Caco-2 (cell line): ENCODE measurements around the gene DYRK1A. TPM values are rescaled to one million over a fixed set of nuclear protein-coding genes. Genes with fewer than 3 reads are reported as not detected.

ENCODE experiments used
- BruUV-seq: library from RNA; stranded (reverse); fragments of 400-500 nt; replicated peaks from 2 replicates; lab custom pipeline; 2021; lab: Mats Ljungman, UMichigan
- CTCF ChIA-PET: fragments of 300-600 bp; sonication (Branson Sonifier 250); formaldehyde crosslinking; loops from one replicate; lab custom pipeline; 2022; ENCODE audit warnings: antibody characterized with exemption; lab: Charles Lee
- POLR2A ChIA-PET: fragments of 300-600 bp; sonication (Branson Sonifier 250); formaldehyde crosslinking; loops from one replicate; lab custom pipeline; 2022; ENCODE audit warnings: antibody characterized with exemption; lab: Charles Lee
- DNase-seq, 2 experiments: peaks; one replicate each; pipeline versions ENCODE4 v3.0.0 to v3.0.0-alpha.2; 2020 to 2022
- H3K27me3 ChIP-seq: replicated peaks from 2 replicates; pipeline ENCODE4 v1.6.0; 2011; ENCODE audit warnings: low read length; ENCODE audit not compliant: control insufficient read depth, insufficient read depth
- H3K36me3 ChIP-seq: 2 replicates; pipeline ENCODE4 v1.5.1; 2011; ENCODE audit warnings: low read length; ENCODE audit not compliant: control insufficient read depth, insufficient read depth
- H3K4me1 ChIP-seq: fragments of 250-450 bp; sonication (Bioruptor Pico); 2 replicates; pipeline ENCODE4 v1.5.1; 2020; ENCODE audit warnings: mild to moderate bottlenecking
- H3K4me3 ChIP-seq: 2 replicates; pipeline ENCODE4 v1.5.1; 2011; ENCODE audit warnings: low read depth, mild to moderate bottlenecking, control low read depth, low read length
- H3K9me3 ChIP-seq: fragments of 250-450 bp; sonication (Bioruptor Pico); 2 replicates; pipeline ENCODE4 v1.5.1; 2020; ENCODE audit warnings: mild to moderate bottlenecking, moderate library complexity
- H3K27ac Mint-ChIP-seq: one replicate; pipeline ENCODE4 v1.8.0; 2022; ENCODE audit warnings: mixed read lengths; ENCODE audit not compliant: unreplicated experiment
- H3K27me3 Mint-ChIP-seq: one replicate; pipeline ENCODE4 v1.8.0; 2022; ENCODE audit warnings: mixed read lengths; ENCODE audit not compliant: insufficient read depth, unreplicated experiment
- H3K36me3 Mint-ChIP-seq: one replicate; pipeline ENCODE4 v1.8.0; 2022; ENCODE audit warnings: mild to moderate bottlenecking, mixed read lengths; ENCODE audit not compliant: insufficient read depth, unreplicated experiment
- H3K4me1 Mint-ChIP-seq: one replicate; pipeline ENCODE4 v1.8.0; 2022; ENCODE audit warnings: low read depth, mixed read lengths; ENCODE audit not compliant: unreplicated experiment
- H3K4me3 Mint-ChIP-seq: one replicate; pipeline ENCODE4 v1.8.0; 2022; ENCODE audit warnings: mild to moderate bottlenecking, moderate library complexity, mixed read lengths; ENCODE audit not compliant: unreplicated experiment
- H3K9me3 Mint-ChIP-seq: one replicate; pipeline ENCODE4 v1.8.0; 2022; ENCODE audit warnings: mixed read lengths; ENCODE audit not compliant: unreplicated experiment
- CTCF ChIP-seq, 2 experiments: fragments of 200-600 bp in 1 of 2; IDR thresholded peaks; 1 replicate in 1 of 2; 2 replicates in 1 of 2; pipeline versions ENCODE4 v1.5.1 to v1.8.0; 2011 to 2022; ENCODE audit warnings: antibody characterized with exemption in 1 of 2, control low read depth in 1 of 2, inconsistent platforms in 1 of 2, low read depth in 1 of 2, low read length in 1 of 2, mild to moderate bottlenecking in 1 of 2, moderate library complexity in 1 of 2; ENCODE audit not compliant: insufficient read depth in 1 of 2, severe bottlenecking in 1 of 2, unreplicated experiment in 1 of 2
- intact Hi-C: fragments of 100-400 bp; cut with micrococcal nuclease; formaldehyde crosslinking; loops from one replicate; pipeline ENCODE4 v1.10.0; 2022; ENCODE audit not compliant: unreplicated experiment
- total RNA-seq: library from RNA; stranded (reverse); gene quantifications from 2 replicates; pipeline ENCODE4 v1.2.3, GENCODE V29; 2022

DYRK1A gene
- total RNA-seq, 1 experiment from 2014 or later, result 50.9 TPM

GRCh38 chr21:37367336-37367702, 746 bp downstream of the DYRK1A start:
- TF ChIP-seq CTCF (IDR thresholded peaks at IDR 0.05; ENCODE audit: insufficient read depth in 1 of 2, low read depth in 1 of 2, low read length in 1 of 2, severe bottlenecking in 1 of 2, unreplicated experiment in 1 of 2), result no peak
- Mint-ChIP-seq H3K27me3 (no peaks in the 10 kb centered on the region), H3K27ac (peak overlapping the region; percentile 100), H3K4me3 (peak overlapping the region; percentile 99), H3K36me3 (peaks cover 10% of the 10 kb centered on the region), H3K4me1 (peaks cover 18% of the 10 kb centered on the region), H3K9me3 (no peaks in the 10 kb centered on the region)
- no peaks in the 10 kb centered on the region for H3K27me3 ChIP-seq
- peak overlapping the region; percentile 92 for H3K4me3 ChIP-seq
- POLR2A ChIA-PET, result no interaction called here
- no peak for DNase-seq
- intact Hi-C loops, result loop anchor here (5.0 kb wide), 3 partner anchors 90 to 400 kb away; partner anchors contain the start of gene HLCS
- peaks cover 31% of the 10 kb centered on the region for H3K4me1 ChIP-seq
- CTCF ChIA-PET, result no interaction called here
- no peaks in the 10 kb centered on the region for H3K36me3 ChIP-seq
- no peaks in the 10 kb centered on the region for H3K9me3 ChIP-seq
- BruUV-seq, result no TSS peak

- intact Hi-C loops, result loop anchor here (5.0 kb wide), 3 partner anchors 89 to 401 kb away; partner anchors contain the start of gene HLCS
- H3K4me1 ChIP-seq, result peaks cover 31% of the 10 kb centered on the region
- peak overlapping the region; percentile 99 for H3K4me3 Mint-ChIP-seq
- peak overlapping the region; percentile 66 for H3K27ac Mint-ChIP-seq
- DNase-seq, result peak; percentile 41 to 42
- no peak for TF ChIP-seq CTCF (IDR thresholded peaks at IDR 0.05; ENCODE audit: insufficient read depth in 1 of 2, low read depth in 1 of 2, low read length in 1 of 2, severe bottlenecking in 1 of 2, unreplicated experiment in 1 of 2)
- ChIA-PET POLR2A (no interaction called here), CTCF (no interaction called here)
- no peaks in the 10 kb centered on the region for H3K27me3 ChIP-seq
- H3K36me3 Mint-ChIP-seq, result peaks cover 10% of the 10 kb centered on the region
- no TSS peak for BruUV-seq
- H3K4me3 ChIP-seq, result peak overlapping the region; percentile 92
- H3K9me3 Mint-ChIP-seq, result no peaks in the 10 kb centered on the region
- no peaks in the 10 kb centered on the region for H3K9me3 ChIP-seq
- no peaks in the 10 kb centered on the region for H3K27me3 Mint-ChIP-seq
- no peaks in the 10 kb centered on the region for H3K36me3 ChIP-seq
- peaks cover 24% of the 10 kb centered on the region for H3K4me1 Mint-ChIP-seq
Measured at GRCh38 chr21:37367703-37368540, 1.3 kb downstream of the DYRK1A start.

GRCh38 chr21:37368541-37369279, 2.1 kb downstream of the DYRK1A start:
- no peaks in the 10 kb centered on the region for H3K9me3 ChIP-seq
- peak overlapping the region; percentile 66 for H3K27ac Mint-ChIP-seq
- peak overlapping the region; percentile 92 for H3K4me3 ChIP-seq
- DNase-seq, result no peak
- H3K36me3 ChIP-seq, result no peaks in the 10 kb centered on the region
- H3K4me1 ChIP-seq, result peaks cover 38% of the 10 kb centered on the region
- peak overlapping the region; percentile 99 for H3K4me3 Mint-ChIP-seq
- H3K36me3 Mint-ChIP-seq, result peaks cover 10% of the 10 kb centered on the region
- no peaks in the 10 kb centered on the region for H3K9me3 Mint-ChIP-seq
- BruUV-seq, result no TSS peak
- peaks cover 30% of the 10 kb centered on the region for H3K4me1 Mint-ChIP-seq
- H3K27me3 Mint-ChIP-seq, result no peaks in the 10 kb centered on the region
- H3K27me3 ChIP-seq, result no peaks in the 10 kb centered on the region
- no peak for TF ChIP-seq CTCF (IDR thresholded peaks at IDR 0.05; ENCODE audit: insufficient read depth in 1 of 2, low read depth in 1 of 2, low read length in 1 of 2, severe bottlenecking in 1 of 2, unreplicated experiment in 1 of 2)
- CTCF ChIA-PET, result interaction anchor here (0.6 kb wide), 1 partner anchor 739 kb away, joined by 3 read pairs; no protein-coding TSS in a partner anchor
- POLR2A ChIA-PET, result no interaction called here
- intact Hi-C loops, result loop anchor here (5.0 kb wide), 3 partner anchors 89 to 401 kb away; partner anchors contain the start of gene HLCS
